HG02884 (cell line): ENCODE results near the gene ABTB2.
A peak's percentile ranks its signal among the peaks of the same experiment; 100 is the strongest.

Experiments
- ATAC-seq: cut with Tn5 transposase; IDR thresholded peaks from one replicate; pipeline ENCODE4 v1.9.1; 2021; ENCODE audit warnings: mild to moderate bottlenecking, moderate library complexity; ENCODE audit not compliant: unreplicated experiment

The ABTB2 gene

DNA sequence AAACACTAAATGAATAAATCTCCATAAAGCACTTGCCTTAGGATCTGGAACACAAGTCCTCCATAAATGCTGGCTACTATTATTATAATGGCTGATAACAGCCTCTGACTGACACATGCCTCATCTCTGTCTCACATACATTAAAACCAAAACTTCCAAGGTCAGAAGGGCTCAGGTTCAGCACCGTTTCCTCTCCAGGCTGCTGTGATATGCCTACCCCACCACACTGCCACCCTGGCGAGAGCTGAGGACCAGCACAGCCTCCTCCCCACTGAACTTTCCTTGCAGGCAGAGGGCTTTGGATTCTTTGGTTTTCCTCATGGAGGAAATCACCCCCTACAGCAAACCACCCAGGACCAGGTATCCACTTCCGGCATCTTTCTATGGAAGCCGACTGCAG, 112.8 kb downstream of the ABTB2 start:
- ATAC-seq: no peak

DNA sequence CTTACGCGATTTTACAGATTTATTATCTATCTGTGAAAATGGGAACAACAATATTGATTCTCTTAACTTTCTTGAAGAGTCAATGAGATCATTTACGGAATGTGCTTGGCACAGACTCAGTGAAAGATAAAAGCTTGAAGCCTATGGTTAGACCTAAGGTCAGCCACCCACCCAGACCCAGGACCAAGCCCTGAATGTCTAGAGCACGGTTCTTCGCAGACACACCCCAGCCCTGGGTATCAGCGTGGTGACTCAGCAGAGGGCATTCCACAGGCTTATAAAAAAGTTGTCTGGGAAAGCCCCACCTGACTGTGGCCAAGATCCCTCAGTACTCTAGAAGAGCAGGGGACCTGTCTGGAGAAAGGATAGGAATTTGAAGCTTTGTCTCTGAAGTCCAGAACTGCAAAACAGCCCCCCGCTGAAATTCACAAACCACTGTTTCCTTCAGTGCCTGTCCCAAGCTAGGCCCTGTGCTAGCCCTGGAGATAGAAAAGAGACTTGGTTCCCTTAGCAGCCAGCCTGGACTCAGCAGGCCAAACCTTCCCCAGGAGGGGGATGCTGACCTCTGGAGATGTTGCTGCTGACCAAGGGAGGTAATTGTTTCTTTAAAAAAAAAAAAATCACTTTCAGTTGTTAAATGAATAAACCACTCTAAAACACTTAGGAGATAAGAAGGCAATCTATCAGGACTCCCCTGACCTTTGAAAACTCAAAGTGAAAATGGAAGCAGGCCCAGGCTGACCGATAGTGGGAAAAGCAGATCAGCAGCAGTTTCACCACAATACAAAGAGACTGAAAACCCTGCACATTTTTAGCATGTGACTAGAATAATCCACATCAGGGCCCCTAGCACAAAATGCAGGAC, 114.0 kb downstream of the ABTB2 start:
- ATAC-seq: peak; percentile 68

DNA sequence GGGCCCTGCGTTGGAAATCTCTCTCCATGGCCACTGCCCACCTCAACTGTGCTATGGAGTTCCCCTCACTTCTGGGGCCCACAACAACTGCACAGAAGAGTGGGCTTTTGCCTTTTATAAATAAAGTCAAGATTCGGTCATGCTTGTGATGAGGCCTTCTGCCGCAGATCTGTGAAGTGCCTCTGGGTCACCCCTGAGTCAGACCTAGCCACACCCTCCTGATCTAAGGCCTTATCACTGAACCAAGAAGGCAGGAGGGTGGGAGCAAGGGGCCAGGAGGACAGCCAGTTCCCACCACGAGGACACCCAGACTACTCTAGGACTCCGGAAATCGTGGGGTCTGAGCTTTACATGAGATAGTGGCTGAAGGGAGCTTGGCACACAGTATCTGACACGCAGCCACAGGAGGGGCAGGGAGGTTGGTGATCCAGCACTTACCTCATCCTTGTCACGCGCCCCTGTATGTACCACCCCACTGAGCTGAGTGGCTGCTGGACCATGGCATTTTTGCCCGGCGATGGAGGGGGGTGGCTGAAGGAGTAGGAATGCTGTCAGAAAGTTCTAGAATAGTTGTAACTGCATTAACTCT, 115.7 kb downstream of the ABTB2 start:
- no peak for ATAC-seq

DNA sequence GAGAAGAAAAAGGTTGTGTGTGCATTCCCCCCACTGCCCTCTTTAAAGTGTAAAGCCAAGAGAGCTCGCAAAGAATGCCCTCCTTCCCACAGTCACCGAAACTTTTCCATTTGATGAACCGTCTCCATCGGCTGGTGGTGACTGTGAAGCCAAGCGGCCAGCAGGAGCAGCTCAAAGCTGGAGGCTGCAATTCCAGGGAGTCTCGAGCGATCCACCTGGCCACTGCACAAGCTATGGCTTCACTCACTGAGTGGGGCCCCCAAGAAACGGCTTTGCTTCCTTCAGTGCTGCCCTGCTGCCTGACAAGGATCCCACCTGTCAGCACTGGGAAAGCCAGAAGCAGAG, 117.7 kb downstream of the ABTB2 start:
- ATAC-seq: no peak

DNA sequence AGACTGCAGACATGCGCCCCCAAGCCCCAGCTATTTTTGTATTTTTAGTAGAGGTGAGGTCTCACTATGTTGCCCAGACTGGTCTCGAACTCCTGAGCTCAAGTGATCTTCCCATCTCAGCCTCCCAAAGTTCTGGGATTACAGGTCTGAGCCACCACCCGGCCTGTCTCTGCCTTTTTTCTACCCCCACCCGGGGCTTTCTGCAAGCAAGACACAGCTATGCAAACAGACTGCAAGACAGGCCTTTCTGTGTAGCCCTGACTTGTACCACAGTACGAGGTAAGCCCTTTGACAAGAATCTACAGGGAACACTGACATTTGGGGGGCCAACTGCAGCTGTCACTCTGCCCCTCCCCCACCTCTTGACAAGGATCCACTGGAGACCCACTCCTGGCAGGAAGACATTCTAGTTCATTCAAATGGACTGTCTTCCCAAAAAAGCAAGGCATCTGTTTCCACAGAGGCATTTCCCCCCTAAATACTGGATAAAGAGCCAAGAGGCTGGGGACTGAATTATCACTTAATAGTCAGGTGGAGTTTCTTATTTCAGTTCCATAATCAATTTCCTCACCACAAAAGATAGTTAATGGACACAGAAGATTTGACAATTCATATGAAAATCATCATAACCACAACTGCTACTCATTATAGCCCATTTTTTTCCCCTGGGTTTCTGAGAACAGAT, 118.2 kb downstream of the ABTB2 start:
- ATAC-seq: no peak

DNA sequence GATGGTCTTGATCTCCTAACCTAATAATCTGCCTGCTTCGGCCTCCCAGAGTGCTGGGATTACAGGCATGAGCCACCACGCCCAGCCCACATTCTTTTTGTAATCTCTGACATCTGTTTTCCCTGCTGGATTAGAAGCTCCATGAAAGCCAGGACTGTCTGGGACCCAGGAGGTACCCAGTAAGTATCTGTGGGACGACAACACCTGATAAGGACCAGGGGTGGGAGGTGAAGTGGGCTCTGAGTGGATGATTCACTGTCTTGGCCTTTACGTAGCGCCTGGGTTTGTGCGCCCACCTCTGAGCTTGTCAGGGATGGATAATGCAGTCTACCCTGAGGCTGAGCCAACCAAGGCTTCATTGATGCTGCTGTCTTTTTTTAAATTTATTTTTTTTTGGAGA, 118.8 kb downstream of the ABTB2 start:
- no peak for ATAC-seq

DNA sequence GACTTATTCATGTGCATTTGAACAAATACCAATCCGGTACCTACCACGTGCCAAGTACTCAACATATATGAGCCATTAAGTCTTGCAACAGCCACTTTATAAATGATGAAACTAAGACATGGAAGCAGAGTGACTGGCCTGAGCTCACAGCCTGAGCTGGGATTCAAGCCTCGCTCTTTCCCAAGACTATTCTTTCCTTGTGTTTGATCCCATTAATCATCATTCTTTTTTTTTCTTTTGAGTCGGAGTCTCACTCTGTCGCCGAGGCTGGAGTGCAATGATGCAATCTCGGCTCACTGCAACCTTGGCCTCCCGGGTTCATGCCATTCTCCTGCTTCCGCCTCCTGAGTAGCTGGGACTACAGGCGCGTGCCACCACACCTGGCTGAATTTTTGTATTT, 119.3 kb downstream of the ABTB2 start:
- no peak for ATAC-seq

DNA sequence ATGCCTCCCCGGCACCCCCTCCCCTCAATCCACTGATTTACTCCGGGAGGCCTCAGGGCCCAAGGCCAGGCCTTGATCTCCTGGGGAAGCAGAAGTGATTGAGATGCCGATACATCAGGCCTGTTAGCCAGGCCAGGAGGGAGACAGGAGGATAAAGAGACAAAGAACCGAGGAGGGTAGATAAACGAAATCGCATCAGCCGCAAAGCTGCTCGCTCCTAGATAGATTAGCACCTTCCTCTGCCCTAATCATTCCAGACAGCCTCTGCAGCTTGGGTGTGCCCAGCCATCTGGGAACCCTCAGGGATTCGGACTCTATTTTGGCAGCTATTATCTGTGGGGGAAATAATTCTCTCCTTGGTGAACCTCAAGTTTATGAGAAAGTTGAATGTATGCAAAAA, 121.2 kb downstream of the ABTB2 start:
- ATAC-seq: no peak

DNA sequence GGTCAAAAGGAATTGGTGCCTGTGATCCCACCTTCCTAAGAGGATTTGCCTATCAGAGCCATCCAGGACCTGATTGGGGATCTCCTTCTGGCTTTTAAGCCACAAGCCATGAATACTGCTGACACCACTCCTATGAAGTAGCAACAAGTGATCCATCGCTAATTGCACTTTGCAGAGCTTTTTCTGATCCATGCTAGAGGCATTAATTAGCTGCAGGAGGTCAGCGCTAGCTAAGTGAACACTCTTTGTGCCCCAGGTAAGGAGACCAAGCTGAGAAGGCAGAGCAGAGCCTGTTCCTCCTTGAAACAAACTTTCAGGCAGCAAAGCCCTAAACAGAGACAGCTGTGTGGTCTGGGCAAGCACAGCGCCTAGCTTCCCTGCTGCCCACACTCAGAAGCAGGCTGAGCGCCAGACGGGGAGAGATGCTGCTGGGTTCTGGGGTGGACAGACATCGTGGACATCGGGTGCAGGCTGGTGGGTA, 122.2 kb downstream of the ABTB2 start:
- ATAC-seq: no peak

DNA sequence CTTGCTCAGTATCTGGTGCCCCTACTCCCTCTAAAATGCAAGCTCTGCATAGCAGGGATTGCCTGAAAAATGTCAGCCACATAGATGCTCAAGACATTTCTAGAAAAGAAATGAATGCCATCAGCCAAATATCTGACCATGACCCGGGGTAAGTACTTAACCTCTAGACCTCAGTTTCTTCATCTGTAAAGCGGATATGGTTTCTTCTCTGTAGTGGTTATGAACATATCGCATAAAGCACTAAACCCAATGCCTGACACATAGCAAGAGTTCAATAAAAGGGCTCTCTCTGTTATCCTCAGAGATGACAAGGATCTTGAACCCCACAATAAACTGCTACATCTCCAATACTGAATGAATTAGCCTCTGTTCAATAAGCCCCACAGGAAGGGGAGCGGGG, 122.6 kb downstream of the ABTB2 start:
- peak; percentile 50 for ATAC-seq

DNA sequence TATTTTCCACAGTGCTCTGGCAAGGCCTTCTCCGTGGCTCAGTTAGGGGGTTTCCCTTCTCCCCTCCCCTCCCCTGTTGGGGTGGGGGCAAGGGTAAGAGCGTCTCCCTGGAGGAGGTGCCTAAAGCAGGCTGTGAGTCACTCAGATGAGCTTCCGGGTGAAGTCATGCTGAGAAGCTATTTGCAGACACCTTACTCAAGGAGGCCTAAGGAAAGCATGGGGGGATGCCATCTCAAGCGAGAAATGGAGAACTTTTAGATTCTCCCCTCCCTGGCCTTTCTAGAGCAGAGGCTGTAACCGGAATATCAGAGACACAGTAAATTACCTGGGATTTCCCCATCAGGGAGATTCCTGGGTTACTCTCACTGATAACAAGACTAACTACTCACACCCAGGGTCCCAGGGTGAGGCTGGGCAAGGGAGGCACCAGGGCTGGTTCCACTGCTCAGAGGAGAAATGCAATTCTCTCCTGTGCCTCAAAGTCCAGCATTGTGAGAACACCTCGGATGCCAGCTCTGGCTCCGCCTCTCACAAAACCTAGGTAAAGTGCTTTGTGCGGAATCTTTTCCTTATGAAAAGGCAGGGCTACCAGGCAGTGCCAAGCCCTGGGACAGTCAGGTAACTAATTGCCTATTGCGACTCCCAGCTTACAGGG, 123.6 kb downstream of the ABTB2 start:
- peak; percentile 76 for ATAC-seq

DNA sequence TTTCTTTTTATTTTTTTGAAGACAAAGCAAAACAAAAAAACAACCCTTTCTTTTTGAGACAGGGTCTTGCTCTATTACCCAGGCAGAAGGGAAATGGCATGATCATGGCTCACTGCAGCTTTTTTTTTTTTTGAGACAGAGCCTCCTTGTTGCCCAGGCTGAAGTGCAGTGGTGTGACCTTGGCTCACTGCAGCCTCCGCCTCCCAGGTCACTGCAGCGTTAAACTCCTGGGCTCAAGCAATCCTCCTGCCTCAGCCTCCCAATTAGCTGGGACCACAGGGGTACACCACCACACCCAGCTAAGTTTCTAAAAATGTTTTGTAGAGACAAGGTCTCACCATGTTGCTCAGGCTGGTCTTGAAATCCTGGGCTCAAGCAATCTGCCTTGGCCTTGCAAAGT, 124.6 kb downstream of the ABTB2 start:
- ATAC-seq: no peak

DNA sequence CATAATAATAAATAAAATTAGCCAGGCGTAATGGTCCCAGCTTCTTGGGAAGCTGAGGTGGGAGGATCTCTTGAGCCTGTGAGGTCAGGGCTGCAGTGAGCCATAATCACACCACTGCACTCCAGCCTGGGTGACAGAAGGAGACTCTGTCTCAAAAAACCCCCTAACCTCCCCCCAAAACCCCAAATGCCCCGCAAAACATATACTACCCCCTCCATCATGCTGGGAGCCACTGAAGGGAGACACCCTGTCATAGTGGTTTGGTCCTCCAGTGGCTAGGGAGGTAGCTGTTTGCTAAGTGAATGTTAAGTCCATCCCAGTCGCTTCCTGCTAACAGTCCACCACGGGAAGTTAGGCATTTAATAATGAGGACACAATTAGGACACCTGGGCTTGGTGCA, 125.0 kb downstream of the ABTB2 start:
- no peak for ATAC-seq

DNA sequence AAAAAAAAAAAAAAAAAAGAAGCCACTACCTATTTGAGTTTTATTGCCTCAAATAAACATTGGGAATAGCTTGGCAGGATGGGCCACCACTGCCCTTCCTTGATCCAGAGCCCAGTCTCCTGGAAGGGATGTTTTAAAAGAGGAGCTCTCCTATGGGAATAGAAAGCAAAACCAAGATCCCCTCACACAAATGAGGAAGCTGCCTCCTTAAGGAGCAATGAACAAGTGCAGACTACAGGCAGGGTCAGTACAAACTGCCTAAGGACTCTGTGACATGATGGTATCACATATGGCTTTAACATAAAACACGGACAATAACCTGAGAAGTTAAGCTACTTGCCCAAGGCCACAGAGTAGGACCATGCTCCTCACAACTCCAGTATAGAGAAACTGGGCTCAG, 131.6 kb downstream of the ABTB2 start:
- ATAC-seq: no peak

DNA sequence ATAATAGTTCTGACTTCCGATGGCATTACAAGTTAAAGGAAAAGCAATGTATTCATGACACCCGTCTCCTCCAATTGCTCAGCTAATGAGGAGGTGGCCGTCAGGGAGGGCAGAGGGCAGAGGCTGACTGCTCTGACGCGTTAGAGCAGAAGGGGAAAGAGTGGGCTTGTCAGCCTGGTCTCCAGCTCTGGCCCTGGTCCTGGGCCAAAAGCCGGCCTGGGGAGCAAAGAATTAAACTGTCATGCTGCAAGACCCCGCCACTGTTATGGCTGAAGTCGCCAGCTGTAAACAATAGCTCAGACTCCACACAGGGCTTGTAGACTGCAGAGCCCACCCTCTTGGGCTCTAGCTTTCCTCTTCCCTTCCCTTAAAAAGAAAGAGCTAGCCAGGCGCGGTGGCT, 132.7 kb downstream of the ABTB2 start:
- ATAC-seq: no peak

DNA sequence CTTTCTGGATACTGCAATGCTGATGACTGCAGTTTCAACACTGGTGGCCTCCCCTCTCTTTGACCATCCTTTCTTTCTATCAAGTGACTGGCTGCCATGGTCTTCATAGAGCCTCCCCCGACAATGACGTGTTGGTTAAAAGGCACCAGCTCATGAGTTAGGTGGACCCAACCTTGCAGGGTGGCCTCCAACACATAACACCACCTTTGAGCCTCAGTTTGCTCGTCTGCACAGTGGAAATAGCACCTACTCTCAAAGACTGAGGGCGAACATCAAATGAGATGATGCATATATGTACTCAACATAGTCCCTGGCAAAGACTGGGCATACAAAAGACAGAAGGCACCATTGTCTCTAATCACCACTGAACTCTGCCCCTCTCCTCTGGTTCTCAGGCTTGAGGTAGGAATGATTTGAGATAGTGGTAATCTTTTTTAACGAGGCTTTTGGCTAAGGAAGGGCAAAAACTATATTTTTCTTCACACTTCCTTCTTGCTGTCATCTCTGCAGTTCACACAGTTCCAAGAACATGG, 133.3 kb downstream of the ABTB2 start:
- ATAC-seq: no peak

DNA sequence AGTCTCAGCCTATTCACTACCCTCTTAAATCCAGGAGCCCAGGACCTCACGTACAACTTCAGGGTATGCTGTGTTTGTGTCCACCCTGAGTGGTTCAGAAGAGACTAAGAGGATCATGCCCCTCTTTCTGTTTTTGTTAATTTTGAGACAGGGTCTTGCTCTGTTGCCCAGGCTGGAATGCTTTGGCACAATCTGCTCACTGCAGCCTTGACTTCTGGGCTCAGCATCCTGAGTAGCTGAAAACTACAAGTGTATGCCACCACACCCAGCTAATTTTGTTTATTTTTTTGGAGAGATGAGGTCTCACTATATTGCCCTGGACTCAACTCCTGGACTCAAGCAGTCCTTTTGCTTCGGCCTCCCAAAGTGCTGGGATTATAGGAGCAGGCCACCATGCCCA, 133.9 kb downstream of the ABTB2 start:
- ATAC-seq: no peak

DNA sequence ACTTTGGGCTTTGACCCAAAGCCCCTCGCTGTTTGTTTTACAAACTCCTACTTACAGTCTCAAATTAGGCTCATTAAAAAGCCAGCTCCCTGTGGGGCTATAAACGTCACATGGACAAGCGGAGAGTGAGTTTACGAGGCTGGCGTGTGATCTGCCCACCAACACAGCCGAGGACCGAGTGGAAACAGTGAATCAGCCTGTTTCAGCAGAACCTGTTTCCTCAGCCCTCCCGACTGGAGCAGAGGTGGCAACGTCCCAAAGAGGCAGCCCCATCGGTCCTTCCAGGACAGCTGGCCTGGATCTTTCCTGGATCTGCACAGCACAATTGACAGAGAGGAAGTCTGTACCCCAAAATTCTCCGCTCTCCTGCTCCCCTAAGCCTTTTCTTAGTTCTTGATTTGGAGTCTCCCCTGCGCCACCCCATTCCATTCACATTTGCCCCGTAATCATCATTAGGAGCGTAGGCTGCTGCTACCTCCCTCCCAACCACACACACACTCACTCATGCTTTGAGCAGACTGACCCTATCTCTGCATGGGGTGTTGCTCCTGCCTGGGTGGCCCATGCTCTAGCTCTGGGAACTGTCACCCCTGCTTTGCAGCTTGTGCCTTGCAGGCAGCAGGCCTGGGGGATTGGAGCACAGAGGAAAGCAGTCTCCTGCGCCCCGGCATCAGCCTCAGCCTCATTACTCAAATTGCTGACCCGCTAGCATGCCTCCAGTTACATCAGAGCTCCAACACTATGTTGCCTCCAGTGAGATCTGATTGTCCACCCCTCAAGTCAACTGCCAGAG, 134.6 kb downstream of the ABTB2 start:
- no peak for ATAC-seq

DNA sequence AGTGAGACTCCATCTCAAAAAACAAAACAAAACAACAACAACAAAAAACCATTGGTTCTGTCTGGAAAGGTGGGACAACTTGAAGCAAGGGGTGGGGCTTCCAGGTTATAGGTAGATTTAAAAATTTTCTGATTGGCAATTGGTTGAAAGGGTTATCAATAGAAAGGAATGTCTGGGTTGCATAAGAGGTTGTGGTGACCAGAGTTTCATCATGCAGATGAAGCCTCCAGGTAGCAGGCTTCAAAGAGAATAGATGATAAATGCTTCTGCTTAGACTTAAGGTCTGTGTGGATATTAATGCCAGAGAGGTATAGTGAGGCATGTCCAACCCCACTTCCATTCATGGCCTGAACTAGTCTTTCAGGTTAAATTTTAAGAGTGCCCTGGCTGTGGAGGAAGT, 135.8 kb downstream of the ABTB2 start:
- no peak for ATAC-seq

DNA sequence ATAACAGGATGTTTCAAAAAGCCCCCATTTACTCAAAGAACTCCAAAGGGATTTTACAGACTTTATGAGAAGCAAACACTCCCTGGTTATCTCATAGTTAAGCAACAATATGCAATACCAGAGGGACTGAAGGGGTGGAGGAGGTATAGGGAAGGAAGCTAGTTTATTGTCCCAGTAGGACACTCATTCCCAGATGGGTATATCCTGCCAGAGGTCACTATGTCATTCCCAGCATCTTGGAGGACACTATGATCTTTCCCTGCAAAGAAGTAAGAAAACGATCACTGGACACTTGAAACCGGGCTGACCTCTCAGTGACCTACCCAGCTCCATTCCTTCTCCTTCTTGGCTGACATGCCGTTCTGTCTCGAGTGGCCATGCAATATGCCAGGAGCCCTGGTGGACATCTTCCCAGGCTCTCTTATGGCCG, 137.9 kb downstream of the ABTB2 start:
- no peak for ATAC-seq
